Esophagus squamous epithelium (tissue), 4 donors: ENCODE results near the gene HLCS.

Experiments
- CTCF ChIP-seq, 6 experiments: fragments of 450-650 bp in 4 of 6; fragments of 200-600 bp in 2 of 6; sonication (generic) in 2 of 6; IDR thresholded peaks; one replicate each; pipeline ENCODE4 v1.5.1; 2016 to 2019; ENCODE audit warnings: antibody characterized with exemption in 6 of 6, mild to moderate bottlenecking in 4 of 6, moderate library complexity in 4 of 6
- POLR2A ChIP-seq, 4 donors: fragments of 450-650 bp; IDR thresholded peaks; one replicate each; pipeline ENCODE4 v1.6.1; 2017; ENCODE audit warnings: antibody characterized with exemption in 4 of 4, mild to moderate bottlenecking in 4 of 4, moderate library complexity in 3 of 4

- TF ChIP-seq CTCF (IDR thresholded peaks at IDR 0.05) (no peak), POLR2A (IDR thresholded peaks at IDR 0.05) (no peak)
Measured at GRCh38 chr21:36909423-36909822, 57.0 kb downstream of the HLCS start.
